K562 (cell line): Measurements from ENCODE around the gene UBE2E3.

Experiments
- AFF4 ChIP-seq: sonication (generic); formaldehyde crosslinking; IDR thresholded peaks from 2 replicates; pipeline ENCODE4 v1.8.0; 2023; ENCODE audit warnings: mild to moderate bottlenecking, missing genetic modification reagents
- ARHGAP35 ChIP-seq: fragments of 450-650 bp; IDR thresholded peaks from 2 replicates; pipeline ENCODE4 v1.6.1; 2018; ENCODE audit not compliant: partially characterized antibody
- CHCHD3 ChIP-seq: fragments of 250-450 bp; sonication (Bioruptor Pico); IDR thresholded peaks from 2 replicates; pipeline ENCODE4 v2.1.2; 2022; ENCODE audit warnings: mild to moderate bottlenecking
- CTCF ChIP-seq, 3 experiments: IDR thresholded peaks in 2 of 3; conservative IDR thresholded peaks in 1 of 3; 2 replicates each; pipeline ENCODE4 v1.5.1; 2011 to 2012; ENCODE audit warnings: low read length in 3 of 3, mild to moderate bottlenecking in 3 of 3, control low read depth in 2 of 3, improper control_type of control experiment in 1 of 3, inconsistent platforms in 1 of 3, low read depth in 1 of 3, mixed read lengths in 1 of 3, moderate library complexity in 1 of 3; ENCODE audit not compliant: insufficient read depth in 2 of 3
- HDGF ChIP-seq: fragments of 450-650 bp; IDR thresholded peaks from 2 replicates; pipeline ENCODE4 v1.6.1; 2016
- KDM1A ChIP-seq, 2 experiments: fragments of 450-650 bp; IDR thresholded peaks; 2 replicates each; pipeline ENCODE4 v1.6.1; 2016; ENCODE audit warnings: mild to moderate bottlenecking in 2 of 2
- MTF1 ChIP-seq: fragments of 250-450 bp; sonication (Bioruptor Pico); IDR thresholded peaks from 2 replicates; pipeline ENCODE4 v1.9.0; 2021; ENCODE audit warnings: moderate library complexity, mild to moderate bottlenecking, inconsistent platforms, borderline replicate concordance
- PATZ1 ChIP-seq: fragments of 250-450 bp; sonication (Bioruptor Pico); IDR thresholded peaks from 2 replicates; pipeline ENCODE4 v1.5.0; 2020; ENCODE audit warnings: mild to moderate bottlenecking, borderline replicate concordance
- POLR2A ChIP-seq: fragments of 450-650 bp; conservative IDR thresholded peaks from 2 replicates; pipeline ENCODE4 v1.6.1; 2016
- PRDM10 ChIP-seq: fragments of 450-650 bp; IDR thresholded peaks from 2 replicates; pipeline ENCODE4 v1.6.1; 2018; ENCODE audit not compliant: partially characterized antibody
- SREBF1 ChIP-seq: fragments of 150-350 bp; IDR thresholded peaks from 2 replicates; pipeline ENCODE4 v1.6.1; 2014; ENCODE audit warnings: antibody characterized with exemption, low read depth, low read length, borderline replicate concordance
- TAF1 ChIP-seq: IDR thresholded peaks from 2 replicates; pipeline ENCODE4 v1.6.1; 2011; ENCODE audit warnings: mild to moderate bottlenecking, low read length, moderate library complexity; ENCODE audit not compliant: insufficient read depth, control insufficient read depth, severe bottlenecking; ENCODE audit errors: extremely low read depth
- ZNF232 ChIP-seq: sonication (generic); formaldehyde crosslinking; IDR thresholded peaks from 2 replicates; pipeline ENCODE4 v1.8.0; 2022; ENCODE audit warnings: mild to moderate bottlenecking, missing genetic modification reagents
- ZNF79 ChIP-seq: fragments of 250-450 bp; sonication (Bioruptor Pico); IDR thresholded peaks from 2 replicates; pipeline ENCODE4 v1.4.0; 2020; ENCODE audit warnings: low read depth, mild to moderate bottlenecking, moderate library complexity

GRCh38 chr2:180944372-180944771 lies 36.0 kb upstream of the UBE2E3 start:
- TF ChIP-seq ARHGAP35 = no peak
- no peak for TF ChIP-seq PATZ1 (CRISPR knock-in tag)
- TF ChIP-seq CTCF (IDR thresholded peaks at IDR 0.05 in 2 of 3, conservative IDR thresholded peaks at IDR 0.05 in 1 of 3; ENCODE audit: insufficient read depth in 2 of 3, low read depth in 1 of 3, low read length in 3 of 3) = no peak
- no peak for TF ChIP-seq SREBF1
- TF ChIP-seq HDGF = no peak
- TF ChIP-seq KDM1A (IDR thresholded peaks at IDR 0.05) = no peak
- TF ChIP-seq TAF1 = no peak
- TF ChIP-seq MTF1 = no peak
- no peak for TF ChIP-seq ZNF79 (CRISPR knock-in tag)
- TF ChIP-seq PRDM10 = no peak
- no peak for TF ChIP-seq CHCHD3 (CRISPR knock-in tag)
- TF ChIP-seq POLR2A = no peak
- no peak for TF ChIP-seq AFF4 (CRISPR knock-in tag)
- TF ChIP-seq ZNF232 = no peak
